Stimulated activated effector memory CD8-positive, alpha-beta T cell treated with anti-CD3 and anti-CD28 coated beads, Interleukin-12 subunit alpha, Interleukin-12 subunit beta, amount 100 ng/mL, for 72 hours (primary cell): ENCODE data around the gene GRAP.
A peak's percentile ranks its signal among the peaks of the same experiment; 100 is the strongest.
"Not testable (repeated sequence)": the region's sequence is repeated elsewhere in the genome, so short reads cannot be mapped to it uniquely, and the experiment has no call there.

Experiments
- ATAC-seq: fragments of 150-1000 bp; cut with Tn5 transposase; 2 replicates; pipeline ENCODE4 v1.10.0; 2021
- DNase-seq, 2 donors: peaks; one replicate each; pipeline ENCODE4 v3.0.0; 2021 to 2022; ENCODE audit warnings: low spot score in 2 of 2
- H3K27ac Mint-ChIP-seq: one replicate; pipeline ENCODE4 v1.8.0; 2022; ENCODE audit warnings: mild to moderate bottlenecking, mixed read lengths
- H3K36me3 Mint-ChIP-seq: one replicate; pipeline ENCODE4 v1.8.0; 2022; ENCODE audit warnings: mild to moderate bottlenecking, mixed read lengths
- H3K4me1 Mint-ChIP-seq: one replicate; pipeline ENCODE4 v1.8.0; 2022; ENCODE audit warnings: mixed read lengths
- H3K4me3 Mint-ChIP-seq: one replicate; pipeline ENCODE4 v1.8.0; 2022; ENCODE audit warnings: mild to moderate bottlenecking, mixed read lengths
- H3K9me3 Mint-ChIP-seq: one replicate; pipeline ENCODE4 v1.8.0; 2022; ENCODE audit warnings: mixed read lengths

Gene GRAP

DNA sequence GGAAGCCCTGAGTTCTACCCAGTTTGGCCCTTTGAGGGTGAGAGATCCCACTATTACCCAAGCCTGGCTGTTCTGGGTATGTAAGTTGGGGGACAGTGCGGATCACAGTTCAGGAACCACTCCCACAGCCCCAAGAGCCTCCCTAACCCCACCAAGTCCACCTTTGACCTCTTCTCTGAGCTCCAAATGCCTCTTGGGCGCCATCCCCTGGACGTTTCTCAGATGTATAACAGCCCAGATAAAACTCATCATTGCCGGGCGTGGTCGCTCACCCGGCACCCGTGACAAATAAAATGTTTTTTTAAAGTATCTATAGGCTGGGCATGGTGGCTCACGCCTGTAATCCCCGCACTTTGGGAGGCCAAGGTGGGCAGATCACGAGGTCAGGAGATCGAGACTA lies 8.7 kb upstream of the GRAP start:
- not testable (repeated sequence) for DNase-seq, H3K4me3 Mint-ChIP-seq, H3K9me3 Mint-ChIP-seq, H3K27ac Mint-ChIP-seq, H3K36me3 Mint-ChIP-seq, H3K4me1 Mint-ChIP-seq
- peak; percentile 92 for ATAC-seq

DNA sequence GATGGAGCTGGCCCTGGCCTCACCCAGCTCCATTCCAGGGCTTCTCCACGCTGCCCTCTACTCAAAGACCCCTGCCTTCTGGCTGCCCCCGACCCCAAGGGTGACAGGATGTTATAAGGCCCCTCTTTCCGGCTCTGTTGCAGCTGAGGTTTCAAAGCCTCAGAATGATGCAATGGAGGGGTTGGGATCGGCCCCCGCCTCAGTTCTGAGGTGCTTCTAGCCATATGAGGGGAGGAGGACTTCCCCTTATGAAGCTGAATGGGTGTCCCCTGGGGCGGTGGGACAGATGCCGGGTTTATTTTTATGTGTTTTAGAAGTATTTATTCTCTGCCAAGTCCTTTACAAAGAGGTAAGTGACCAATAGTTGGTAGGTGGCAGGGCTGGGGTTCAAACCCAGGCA lies 2.1 kb upstream of the GRAP start:
- not testable (repeated sequence) for H3K9me3 Mint-ChIP-seq, H3K4me1 Mint-ChIP-seq, H3K36me3 Mint-ChIP-seq, ATAC-seq, DNase-seq, H3K4me3 Mint-ChIP-seq, H3K27ac Mint-ChIP-seq

DNA sequence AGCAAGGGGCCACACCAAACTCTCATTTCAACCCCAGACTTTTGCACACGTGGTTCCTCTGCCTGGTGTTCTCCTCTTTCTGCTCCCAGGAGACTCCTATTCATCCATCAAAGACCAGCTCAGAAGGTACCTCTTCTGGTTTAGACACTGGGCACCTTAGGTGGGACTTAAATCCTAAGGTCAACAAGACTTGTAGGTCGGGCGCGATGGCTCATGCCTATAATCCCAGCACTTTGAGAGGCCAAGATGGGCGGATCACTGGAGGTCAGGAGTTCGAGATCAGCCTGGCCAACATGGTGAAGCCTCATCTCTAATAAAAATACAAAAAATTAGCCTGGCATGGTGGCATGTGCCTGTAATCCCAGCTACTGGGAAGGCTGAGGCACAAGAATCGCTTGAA lies 753 bp upstream of the GRAP start:
- H3K36me3 Mint-ChIP-seq, H3K4me1 Mint-ChIP-seq, H3K27ac Mint-ChIP-seq, ATAC-seq, DNase-seq, H3K4me3 Mint-ChIP-seq, H3K9me3 Mint-ChIP-seq: not testable (repeated sequence)

DNA sequence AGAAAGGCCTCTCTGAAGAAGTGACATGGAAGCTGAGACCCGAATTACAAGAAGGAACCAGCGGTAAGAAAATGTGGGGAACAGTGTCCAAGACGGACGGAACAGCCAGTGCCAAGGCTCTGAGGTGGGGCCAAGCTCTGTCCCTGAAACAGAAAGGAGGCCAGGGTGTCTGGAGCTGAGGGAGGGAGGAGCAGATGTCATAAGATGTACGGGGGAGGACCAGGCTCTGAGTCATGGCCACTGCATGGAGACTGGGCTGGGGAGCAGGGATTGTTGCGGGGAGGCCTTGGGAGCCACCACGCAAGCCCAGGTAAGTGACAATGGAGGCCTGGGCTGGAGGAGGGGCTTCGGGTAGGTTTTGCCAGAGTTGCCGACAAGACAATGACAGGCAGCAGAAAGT lies 2.1 kb downstream of the GRAP start:
- not testable (repeated sequence) for H3K9me3 Mint-ChIP-seq, H3K36me3 Mint-ChIP-seq, DNase-seq, H3K4me1 Mint-ChIP-seq, H3K4me3 Mint-ChIP-seq, H3K27ac Mint-ChIP-seq
- peak; percentile 20 for ATAC-seq

DNA sequence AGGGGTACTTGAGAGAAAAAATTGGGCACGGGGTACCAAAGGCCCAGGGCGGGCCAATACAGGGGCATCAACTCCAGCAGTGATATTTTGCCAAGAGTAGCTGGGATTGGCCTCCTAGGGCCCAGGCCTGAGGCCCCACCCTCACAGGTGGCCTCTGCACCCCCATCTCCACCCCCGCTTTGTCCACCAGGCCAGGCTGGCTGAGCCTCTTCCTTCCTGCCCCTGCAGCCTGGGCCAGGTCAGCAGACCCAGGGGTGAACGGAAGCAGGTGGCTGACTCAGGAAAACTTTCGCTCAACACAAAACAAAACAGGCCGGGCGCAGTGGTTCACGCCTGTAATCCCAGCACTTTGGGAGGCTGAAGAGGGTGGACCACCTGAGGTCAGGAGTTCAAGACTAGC lies 3.7 kb downstream of the GRAP start:
- not testable (repeated sequence) for DNase-seq, H3K4me3 Mint-ChIP-seq, H3K27ac Mint-ChIP-seq, H3K9me3 Mint-ChIP-seq, H3K36me3 Mint-ChIP-seq, ATAC-seq, H3K4me1 Mint-ChIP-seq

DNA sequence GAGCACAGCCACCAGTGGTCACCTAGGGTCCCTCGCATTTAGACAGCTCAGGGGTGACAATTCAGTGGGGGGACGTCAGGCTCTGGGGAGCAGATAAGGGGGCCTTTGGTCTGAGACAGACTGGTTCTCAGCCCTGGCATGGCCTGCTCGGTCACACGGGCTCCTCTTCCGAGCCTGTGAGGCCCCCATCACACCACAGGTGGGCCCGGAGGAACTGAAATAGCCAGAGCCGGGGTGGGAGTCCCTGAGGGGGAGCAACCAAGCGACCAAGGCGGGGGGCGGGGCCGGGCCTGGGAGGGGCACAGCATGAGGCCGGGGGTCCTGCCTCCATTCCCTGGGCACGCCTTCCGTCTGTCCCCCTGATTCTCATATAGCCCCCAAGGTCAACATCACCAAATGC lies 4.4 kb downstream of the GRAP start:
- ATAC-seq: not testable (repeated sequence)

DNA sequence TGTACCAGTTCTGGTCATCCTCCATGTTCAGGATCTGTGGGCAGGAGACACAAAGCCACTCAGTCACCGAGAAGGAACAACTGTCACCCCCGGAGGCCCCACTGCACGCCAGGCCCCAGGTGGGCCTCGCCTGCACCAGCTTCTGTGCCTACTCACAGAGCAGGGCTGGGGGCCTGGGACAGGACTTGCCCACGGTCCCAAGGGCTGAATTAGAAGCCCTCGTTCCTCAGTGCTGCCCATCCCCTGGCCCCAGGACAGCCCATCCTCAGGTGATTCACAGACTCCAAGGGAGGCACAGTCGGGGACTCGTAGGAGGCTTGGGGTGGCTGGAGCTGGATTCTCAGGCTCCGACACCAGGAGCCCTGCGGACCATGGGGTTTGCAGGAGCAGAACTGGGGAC lies 4.9 kb downstream of the GRAP start:
- not testable (repeated sequence) for ATAC-seq

More for the DNA sequence above, 4.4 kb downstream of the GRAP start:
- not testable (repeated sequence) for H3K27ac Mint-ChIP-seq, DNase-seq, H3K36me3 Mint-ChIP-seq, H3K9me3 Mint-ChIP-seq, H3K4me1 Mint-ChIP-seq, H3K4me3 Mint-ChIP-seq

DNA sequence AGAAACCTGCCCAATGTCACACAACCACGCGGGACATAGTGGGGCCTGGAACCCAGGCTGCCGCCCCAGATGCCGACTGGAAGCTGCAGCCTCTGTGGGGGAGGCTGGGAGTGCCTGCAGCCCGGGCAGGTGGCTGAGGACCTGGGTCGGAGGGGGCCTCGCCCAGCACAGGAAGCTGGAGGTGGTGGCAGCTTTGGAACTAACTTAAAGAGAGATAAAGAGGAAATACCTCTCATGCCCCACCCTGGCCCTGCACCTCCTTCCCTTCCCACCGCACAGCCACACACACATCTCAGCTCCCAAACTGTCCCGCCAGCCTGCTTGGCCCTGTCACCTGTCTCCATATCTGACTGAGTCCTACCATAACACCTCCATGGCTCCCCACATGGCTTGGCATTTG lies 6.4 kb downstream of the GRAP start:
- not testable (repeated sequence) for H3K9me3 Mint-ChIP-seq, ATAC-seq, DNase-seq, H3K4me3 Mint-ChIP-seq, H3K27ac Mint-ChIP-seq, H3K4me1 Mint-ChIP-seq, H3K36me3 Mint-ChIP-seq

More for the DNA sequence above, 4.9 kb downstream of the GRAP start:
- not testable (repeated sequence) for H3K36me3 Mint-ChIP-seq, H3K4me3 Mint-ChIP-seq, H3K9me3 Mint-ChIP-seq, H3K4me1 Mint-ChIP-seq, H3K27ac Mint-ChIP-seq, DNase-seq

DNA sequence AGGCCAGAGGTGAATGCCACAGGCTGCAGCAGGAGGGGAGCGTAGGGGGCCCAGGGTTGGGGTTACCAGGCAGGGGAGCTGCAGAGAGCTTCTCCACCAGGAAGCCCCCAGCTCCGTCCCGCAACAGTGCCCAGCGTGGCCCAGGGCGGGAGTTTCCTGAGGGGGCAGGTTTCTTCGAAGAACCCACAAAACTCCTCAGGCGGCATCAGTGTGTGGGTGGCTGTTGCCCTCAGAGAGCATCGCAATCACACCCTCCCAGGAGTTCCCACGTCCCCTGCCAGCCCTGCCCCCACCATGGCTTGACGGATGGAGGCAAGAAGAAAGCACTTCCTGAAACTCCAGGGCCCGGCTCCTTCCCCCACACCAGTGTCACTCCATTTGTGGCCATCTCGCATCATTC lies 8.0 kb downstream of the GRAP start:
- not testable (repeated sequence) for H3K27ac Mint-ChIP-seq, H3K9me3 Mint-ChIP-seq, H3K4me3 Mint-ChIP-seq, H3K36me3 Mint-ChIP-seq, DNase-seq, H3K4me1 Mint-ChIP-seq
- peak; percentile 17 for ATAC-seq

DNA sequence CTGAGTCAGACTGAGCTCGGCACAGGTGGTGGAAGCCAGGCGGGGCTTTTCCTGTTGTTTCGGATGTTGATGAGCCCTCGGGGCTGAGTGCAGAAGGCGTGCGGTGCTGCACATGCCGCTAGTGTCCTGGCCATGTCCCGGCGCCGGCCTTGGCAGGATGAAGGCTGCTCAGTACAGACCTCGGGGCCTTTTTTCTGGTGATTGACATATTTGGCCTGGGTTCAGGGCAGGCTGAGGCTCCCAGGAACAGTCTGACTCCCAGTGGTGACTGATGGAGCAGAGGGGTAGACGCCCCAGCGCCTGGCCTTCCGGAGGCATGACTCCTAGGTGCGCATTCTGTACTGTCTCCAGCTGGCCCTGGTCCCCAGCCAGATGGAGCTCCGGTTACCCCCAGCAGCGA lies 8.8 kb downstream of the GRAP start:
- not testable (repeated sequence) for DNase-seq, ATAC-seq, H3K4me1 Mint-ChIP-seq, H3K36me3 Mint-ChIP-seq, H3K9me3 Mint-ChIP-seq, H3K27ac Mint-ChIP-seq, H3K4me3 Mint-ChIP-seq

DNA sequence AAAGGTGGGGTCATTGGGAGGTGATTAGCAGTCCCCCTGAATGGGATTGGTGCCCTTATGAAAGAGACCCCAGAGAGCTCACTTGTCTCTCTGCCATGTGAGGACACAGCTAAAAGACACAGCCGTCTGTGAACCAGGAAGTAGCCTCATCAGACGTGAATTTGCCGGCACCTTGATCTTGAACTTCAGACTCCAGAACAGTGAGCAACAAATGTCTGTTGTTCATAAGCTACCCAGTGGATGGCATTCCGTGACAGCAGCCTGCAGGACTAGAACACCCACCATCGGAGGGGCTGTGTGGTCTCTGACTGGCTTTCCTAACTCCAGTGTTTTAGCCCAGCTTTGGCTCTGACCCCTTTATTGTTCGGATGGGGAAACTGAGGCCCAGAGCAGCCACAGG lies 9.2 kb downstream of the GRAP start:
- H3K9me3 Mint-ChIP-seq, H3K27ac Mint-ChIP-seq, H3K4me1 Mint-ChIP-seq, DNase-seq, ATAC-seq, H3K4me3 Mint-ChIP-seq, H3K36me3 Mint-ChIP-seq: not testable (repeated sequence)

DNA sequence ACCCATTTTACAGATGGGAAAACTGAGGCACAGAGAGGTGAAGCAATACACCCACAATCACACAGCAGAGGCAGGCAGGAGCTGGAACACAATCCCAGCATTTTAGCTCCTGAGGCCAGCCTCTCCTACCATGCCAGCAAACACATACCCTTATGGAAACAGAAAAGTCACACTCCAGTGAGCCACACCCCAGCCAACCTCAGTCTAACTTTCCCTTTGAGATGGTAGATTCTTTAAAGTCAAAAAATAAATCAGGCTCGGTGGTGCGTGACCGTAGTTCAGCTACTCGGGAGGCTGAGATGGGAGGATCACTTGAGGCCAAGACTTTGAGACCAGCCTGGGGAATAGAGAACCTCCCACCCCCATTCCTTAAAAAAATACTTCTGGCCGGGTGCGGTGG lies 10.6 kb downstream of the GRAP start:
- H3K4me1 Mint-ChIP-seq, H3K27ac Mint-ChIP-seq, H3K4me3 Mint-ChIP-seq, H3K9me3 Mint-ChIP-seq, ATAC-seq, DNase-seq, H3K36me3 Mint-ChIP-seq: not testable (repeated sequence)

DNA sequence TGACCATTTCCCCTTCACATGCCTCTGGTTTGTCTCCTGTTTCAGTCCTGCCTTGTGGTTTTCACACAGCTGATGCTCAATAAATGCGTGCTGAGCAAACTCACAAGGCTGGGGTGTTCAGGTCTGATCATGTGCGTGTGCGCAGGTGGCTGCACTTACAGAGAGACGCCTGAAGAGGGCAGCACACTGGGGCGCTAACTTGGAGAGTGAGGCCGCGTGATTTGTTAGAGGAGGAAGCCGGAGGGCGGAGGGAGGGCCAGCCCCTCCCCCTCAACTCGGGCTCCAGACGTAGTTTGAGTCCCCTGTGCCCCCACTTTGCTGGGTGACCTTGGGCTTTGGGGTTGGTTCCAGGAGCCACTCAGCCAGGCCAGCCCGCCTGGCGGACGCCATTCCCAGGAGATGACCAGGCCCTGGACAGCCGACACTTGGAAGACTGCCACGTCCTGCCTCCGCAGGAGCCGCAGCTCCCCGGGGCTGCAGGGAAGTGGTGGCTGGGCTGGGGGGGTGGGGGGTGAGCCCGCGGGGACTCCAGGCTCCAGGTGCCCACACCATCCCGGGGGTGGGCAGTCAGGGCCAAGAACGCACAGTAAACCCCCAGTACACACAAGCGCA lies 14.3 kb downstream of the GRAP start:
- ATAC-seq: peak; percentile 87
- DNase-seq, H3K36me3 Mint-ChIP-seq, H3K4me1 Mint-ChIP-seq, H3K4me3 Mint-ChIP-seq, H3K9me3 Mint-ChIP-seq, H3K27ac Mint-ChIP-seq: not testable (repeated sequence)

DNA sequence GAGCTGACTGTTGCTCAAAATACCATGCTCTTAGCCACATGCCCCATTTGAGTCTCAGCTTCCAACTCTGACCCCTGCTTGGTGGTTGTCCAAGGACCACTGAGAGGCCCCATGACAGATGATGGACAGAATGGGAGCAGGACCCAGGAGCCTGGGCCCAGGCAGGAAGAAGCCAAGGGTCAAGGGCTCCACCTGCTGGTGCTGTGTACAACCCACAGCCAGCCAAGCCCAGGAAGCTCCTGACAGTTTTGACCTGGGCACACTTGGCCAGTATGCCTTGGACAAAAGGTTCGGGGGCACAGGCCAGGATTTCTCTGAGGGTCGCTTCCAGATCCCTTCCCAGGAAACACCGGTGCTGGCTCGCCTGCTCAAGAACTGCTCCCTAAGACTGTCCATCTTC lies 15.0 kb downstream of the GRAP start:
- H3K27ac Mint-ChIP-seq, H3K4me1 Mint-ChIP-seq, H3K4me3 Mint-ChIP-seq, H3K9me3 Mint-ChIP-seq, H3K36me3 Mint-ChIP-seq: not testable (repeated sequence)
- ATAC-seq (peak; percentile 76), DNase-seq (peak in 1 of 2 donors; percentile 65)

DNA sequence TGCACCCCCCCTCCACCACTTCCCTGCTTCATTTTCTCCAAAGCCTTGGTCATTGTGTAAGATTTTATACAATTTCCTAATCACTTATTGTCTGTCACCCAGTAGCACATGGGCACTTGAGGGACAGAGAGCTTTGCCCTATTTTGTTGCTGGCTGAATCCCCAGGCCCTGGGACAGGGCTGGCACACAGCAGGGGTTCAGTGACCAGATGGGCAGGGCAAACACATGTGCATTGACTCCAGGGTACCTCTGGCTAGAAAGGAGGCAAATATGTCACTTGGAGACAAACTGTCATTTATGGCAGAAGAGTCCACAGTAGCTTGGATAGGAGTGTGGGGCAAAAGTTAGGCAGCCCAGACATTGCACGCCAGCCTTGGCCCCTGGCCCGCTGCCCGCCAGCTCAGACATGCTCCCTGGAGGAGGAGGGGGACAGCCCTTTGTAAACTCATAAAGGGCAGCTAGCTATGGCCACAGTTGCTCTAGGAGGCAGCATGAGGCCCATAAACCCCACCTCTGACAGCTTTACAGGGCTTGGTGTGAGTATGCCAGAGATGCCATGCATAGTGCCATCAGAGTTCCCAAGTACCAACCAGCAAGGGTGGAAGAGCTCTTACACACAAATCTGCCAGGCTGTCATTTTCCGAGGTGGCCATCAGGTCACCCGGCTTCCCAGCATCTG lies 15.8 kb downstream of the GRAP start:
- not testable (repeated sequence) for DNase-seq, H3K36me3 Mint-ChIP-seq, H3K4me1 Mint-ChIP-seq, H3K9me3 Mint-ChIP-seq, H3K27ac Mint-ChIP-seq, ATAC-seq, H3K4me3 Mint-ChIP-seq

DNA sequence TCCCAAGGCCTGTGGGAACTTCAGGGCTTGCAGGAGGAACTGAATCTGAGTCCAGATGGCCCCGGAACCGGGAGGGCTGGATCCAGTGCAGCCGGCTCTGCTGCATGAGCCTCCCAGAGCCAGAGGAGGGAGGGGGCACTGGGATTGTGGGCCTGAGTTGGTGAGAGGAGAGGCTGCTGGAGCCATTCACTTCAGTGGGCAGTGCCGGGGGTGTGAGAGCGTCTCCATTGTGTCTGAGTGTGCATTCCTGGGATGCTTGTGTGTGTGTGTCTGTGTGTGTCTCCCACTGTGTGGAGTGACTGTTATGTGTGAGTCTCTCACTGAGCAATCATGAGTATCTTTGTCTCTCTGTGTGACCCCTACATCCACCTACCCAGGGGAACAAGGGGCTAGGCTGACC lies 17.0 kb downstream of the GRAP start:
- not testable (repeated sequence) for H3K9me3 Mint-ChIP-seq, H3K4me1 Mint-ChIP-seq, H3K27ac Mint-ChIP-seq, DNase-seq, H3K36me3 Mint-ChIP-seq, H3K4me3 Mint-ChIP-seq, ATAC-seq
